ENCODE results near the gene NTN1.

- no peak for TF ChIP-seq CTCF (IDR thresholded peaks at IDR 0.05; ENCODE audit: low read length)
- no peak for TF ChIP-seq EZH2 (IDR thresholded peaks at IDR 0.05; ENCODE audit: borderline replicate concordance, low read length)
Measured at GRCh38 chr17:9001559-9001958, 19.8 kb upstream of the NTN1 start.

Measured in OCI-LY1 (cell line).